ENCODE data around the gene ADCY2.

The ADCY2 gene

GRCh38 chr5:7610531-7611177 is 214.7 kb downstream of the ADCY2 start:
- FAIRE-seq, result no peak

- no peak for FAIRE-seq
Measured at GRCh38 chr5:7611518-7611917, 215.6 kb downstream of the ADCY2 start.

DNA sequence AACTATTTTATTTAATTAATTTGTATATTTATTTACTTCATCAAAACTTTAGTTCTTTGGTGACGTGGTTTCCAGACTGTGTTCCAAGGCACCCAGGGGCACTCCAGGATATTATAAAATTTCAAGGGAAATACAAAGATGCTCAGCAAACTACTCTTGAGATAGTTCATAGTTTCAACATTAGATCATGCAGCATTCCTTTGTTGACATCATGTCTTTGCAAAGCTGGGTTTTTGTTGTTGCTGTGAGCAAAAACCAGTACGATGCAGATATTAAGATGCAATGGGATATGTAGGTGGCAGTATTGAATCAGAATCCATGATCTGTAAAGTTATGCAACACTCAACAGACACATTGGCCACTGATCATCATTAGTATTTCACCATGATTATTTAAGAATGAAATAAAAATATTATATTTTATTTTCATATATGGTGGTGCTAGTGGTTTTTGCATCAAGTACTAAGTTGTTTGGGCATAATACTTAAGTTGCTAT is 219.7 kb downstream of the ADCY2 start:
- FAIRE-seq, result no peak

DNA sequence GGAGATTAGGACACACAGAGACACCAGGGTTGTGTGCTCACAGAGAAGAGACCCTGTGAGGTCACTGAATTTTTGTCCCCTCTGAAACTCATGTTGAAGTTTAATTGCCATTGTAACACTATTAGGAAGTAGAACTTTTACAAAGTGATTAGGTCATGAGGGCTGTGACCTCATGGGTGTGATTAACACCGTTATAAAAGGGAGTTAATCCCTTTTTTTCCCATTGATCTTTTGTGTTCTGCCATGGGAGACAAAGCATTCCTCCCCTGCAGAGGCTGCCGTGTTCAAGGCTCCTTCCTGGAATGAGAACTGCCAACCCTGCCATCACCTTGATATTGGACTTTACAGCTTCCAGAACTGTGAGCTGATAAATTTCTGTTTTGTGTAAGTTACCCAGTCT is 221.0 kb downstream of the ADCY2 start:
- no peak for FAIRE-seq

- no peak for FAIRE-seq
Measured at GRCh38 chr5:7622498-7622897, 226.6 kb downstream of the ADCY2 start.

GRCh38 chr5:7625740-7626139 is 229.8 kb downstream of the ADCY2 start:
- no peak for FAIRE-seq

GRCh38 chr5:7628248-7628647 is 232.3 kb downstream of the ADCY2 start:
- no peak for FAIRE-seq

DNA sequence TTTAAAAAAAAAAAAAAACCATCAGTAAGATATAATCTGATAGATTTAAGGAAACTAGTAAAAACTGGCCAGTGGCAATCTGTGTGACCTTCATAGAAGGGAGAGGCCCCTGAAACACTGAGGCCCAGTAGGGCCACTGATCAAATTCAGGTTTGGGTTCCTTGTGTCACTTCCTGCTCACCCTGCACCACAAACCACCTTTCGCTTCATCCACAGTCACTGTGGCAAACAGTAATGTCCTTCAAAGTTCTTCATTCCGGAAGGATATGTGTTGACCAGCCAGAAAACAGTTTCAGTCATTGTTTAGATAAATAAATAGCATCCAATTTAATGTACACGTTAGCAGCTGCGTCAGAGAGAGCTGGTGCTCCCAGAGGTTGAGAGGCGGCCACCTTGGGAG is 232.9 kb downstream of the ADCY2 start:
- no peak for FAIRE-seq

DNA sequence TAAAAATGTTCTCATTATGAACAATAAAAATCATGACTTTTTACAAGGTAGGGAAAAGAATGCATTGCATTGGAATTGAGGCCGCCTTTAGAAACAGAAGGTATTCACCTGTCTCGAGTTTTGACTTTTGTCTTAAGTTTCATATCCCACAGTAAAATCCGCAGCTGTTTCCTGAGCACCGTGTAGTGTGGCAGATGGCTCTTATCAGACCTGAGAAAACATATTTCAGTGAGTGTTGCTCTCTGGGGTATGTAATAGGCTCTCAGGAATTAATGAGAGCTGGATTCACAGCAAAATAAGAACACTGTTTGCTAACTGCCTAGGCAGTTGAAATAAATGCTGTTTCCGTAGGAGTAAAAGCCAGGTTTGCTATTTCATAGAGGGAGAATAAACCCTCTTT is 233.6 kb downstream of the ADCY2 start:
- no peak for FAIRE-seq

GRCh38 chr5:7634837-7635236 is 238.9 kb downstream of the ADCY2 start:
- no peak for FAIRE-seq

GRCh38 chr5:7638456-7638855 is 242.5 kb downstream of the ADCY2 start:
- no peak for FAIRE-seq

- no peak for FAIRE-seq
Measured at GRCh38 chr5:7642029-7642428, 246.1 kb downstream of the ADCY2 start.

- no peak for FAIRE-seq
Measured at GRCh38 chr5:7644723-7645122, 248.8 kb downstream of the ADCY2 start.

GRCh38 chr5:7650755-7651154 is 254.8 kb downstream of the ADCY2 start:
- FAIRE-seq, result no peak

GRCh38 chr5:7653046-7653445 is 257.1 kb downstream of the ADCY2 start:
- FAIRE-seq, result no peak

GRCh38 chr5:7657153-7657552 is 261.2 kb downstream of the ADCY2 start:
- no peak for FAIRE-seq

- no peak for FAIRE-seq
Measured at GRCh38 chr5:7659420-7659819, 263.5 kb downstream of the ADCY2 start.

DNA sequence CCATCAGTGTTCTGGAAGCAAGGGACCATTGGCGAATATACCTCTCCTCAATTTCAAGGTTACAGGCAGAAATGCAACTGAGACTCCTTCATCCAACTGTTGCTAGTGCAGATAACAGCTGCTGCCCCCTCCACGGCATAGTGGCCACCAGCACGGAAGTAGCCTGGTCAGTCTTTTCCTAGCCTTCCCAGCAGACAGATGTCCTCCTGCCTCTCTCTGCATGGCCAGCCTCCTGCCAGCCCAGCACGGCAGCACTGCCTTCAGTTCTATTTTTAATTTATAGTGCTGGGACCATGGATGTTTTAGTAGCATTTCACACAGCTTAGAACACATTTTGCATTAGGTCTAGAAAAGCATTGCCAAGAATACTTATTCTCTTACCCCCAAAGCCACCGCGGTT is 266.4 kb downstream of the ADCY2 start:
- FAIRE-seq, result no peak

DNA sequence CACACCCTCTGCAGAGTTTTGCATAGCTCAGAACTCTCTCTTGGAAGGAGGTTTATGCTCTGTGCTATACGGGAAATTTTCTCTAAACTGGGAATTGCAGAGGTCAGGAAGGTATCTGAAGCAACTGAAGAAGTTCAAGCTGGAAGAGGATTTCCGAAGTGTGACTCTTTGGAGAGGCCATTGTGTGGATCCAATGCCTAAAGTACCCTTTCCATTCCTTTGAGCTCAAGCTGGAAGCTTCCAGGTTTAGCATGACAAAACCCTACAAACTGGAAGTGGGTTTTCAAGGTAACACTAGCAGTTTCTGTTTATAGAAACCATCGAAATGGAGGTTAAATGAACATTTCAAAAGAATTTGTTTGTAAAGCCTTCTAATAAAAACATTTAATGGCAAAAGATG is 267.9 kb downstream of the ADCY2 start:
- FAIRE-seq, result no peak

- no peak for FAIRE-seq
Measured at GRCh38 chr5:7664208-7664607, 268.3 kb downstream of the ADCY2 start.

DNA sequence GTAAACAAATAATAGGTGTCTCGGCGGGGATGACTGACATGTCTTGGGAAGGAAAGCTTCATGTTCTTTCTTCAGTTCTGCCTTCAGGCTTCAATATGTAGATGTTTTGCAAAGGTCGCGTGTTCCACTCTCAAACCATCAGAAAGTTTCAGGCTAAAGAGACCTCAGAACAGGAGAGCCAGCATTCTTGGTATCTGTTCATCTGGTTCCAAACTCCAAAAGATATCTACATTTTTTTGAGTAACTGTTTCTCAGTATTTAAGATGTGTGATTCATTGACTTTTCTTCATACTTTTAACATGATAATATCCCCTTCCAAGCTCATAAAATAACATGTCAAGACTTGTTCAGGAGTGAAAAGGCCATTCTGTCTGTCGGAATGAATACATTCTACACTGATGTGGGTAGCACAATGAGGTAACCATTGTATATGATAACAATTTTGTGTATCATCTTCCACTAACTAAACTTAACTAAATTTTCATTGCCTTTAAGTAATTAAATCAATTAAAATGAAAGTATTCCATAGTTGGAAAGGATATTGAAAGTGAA is 271.4 kb downstream of the ADCY2 start:
- no peak for FAIRE-seq

GRCh38 chr5:7668161-7668560 is 272.2 kb downstream of the ADCY2 start:
- no peak for FAIRE-seq

DNA sequence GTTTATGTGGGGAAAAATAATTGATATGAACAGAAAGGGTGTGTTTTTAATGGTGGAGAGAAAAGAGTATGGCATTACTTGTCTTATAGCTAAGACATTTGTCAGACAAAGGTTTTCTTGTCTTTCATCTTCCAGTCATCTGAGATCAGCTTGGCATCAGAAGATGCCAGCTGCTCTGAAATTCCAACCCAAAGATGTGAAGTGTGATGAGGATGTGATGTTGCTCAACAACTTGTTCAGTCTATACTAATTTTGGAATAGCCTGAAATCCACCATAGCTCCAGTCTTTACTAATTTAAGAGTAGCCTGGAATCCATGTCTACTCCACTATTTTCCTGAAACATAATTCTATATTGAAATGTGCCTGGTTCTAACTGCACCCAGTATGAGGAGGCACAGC is 272.7 kb downstream of the ADCY2 start:
- FAIRE-seq, result no peak

DNA sequence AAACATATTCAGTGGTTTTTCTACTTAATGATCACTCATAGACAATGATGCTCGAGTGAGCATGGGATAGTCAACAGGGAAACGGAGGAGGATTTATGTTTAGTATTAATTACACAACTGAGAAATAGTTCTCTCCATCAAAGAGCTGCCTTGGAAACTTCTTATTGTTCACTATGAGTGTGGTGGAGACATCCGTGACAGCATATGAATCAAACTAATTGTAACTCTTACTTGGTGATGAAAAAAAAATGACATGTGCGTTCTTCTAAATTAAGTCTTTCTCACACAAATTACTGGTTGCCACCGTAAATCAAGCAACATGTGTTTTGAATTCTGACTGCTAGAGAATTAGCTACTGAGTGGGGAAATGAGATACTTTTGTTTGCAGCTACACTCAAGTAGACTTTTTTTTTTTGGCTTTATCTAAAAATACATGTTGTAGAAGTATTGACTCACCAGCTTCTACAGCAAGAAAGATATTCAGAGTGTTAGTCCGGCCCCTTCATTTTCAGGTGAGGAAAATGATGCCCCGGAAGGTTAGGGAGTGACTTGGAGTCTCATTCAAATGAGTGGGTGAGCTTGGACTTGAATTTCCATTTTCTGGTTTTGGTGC is 275.5 kb downstream of the ADCY2 start:
- no peak for FAIRE-seq

DNA sequence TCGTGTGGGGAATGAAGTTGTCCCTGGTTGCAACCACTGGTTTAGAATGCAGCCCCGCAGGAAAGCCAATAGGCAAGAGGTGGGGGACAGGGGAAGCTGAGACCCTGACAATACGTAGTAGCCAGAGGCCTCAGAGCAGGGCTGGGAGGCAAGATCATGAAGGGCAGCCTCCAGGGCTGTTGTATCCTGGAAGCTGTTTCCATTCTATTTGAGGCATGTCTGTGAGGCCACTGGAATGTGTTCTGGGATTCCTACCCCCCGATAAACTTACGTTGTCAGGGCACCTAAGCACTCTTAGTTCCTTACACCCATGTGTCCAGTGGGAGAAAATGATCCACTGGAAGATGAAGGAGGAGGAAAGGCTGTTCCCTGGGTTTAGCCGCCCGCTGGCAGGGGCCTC is 277.7 kb downstream of the ADCY2 start:
- no peak for FAIRE-seq

Data from TTC549 (cell line).